Measurements from ENCODE around the gene RIBC2. TPM values are rescaled to one million over a fixed set of nuclear protein-coding genes. Genes with fewer than 3 reads are reported as not detected.
A peak's percentile ranks its signal among the peaks of the same experiment; 100 is the strongest.

RIBC2 gene
- total and polyA plus RNA-seq, 11 donors = 0.07 to 1.0 TPM; not detected in 9

- TF ChIP-seq CTCF (IDR thresholded peaks at IDR 0.05) = no peak
- no peak for TF ChIP-seq POLR2A (IDR thresholded peaks at IDR 0.05)
- ATAC-seq (peak in 2 of 4 donors; percentile 8 to 26), DNase-seq (no peak)
- H3K27ac ChIP-seq = no peak overlapping the region
- no peaks in the 10 kb centered on the region for H3K9me3 ChIP-seq
- H3K27me3 ChIP-seq = no peaks in the 10 kb centered on the region
- no peak overlapping the region for H3K4me3 ChIP-seq
- 79 to 87% (median 84%) methylated on average over 7 of the region's 7 CpGs for WGBS, 4 donors
- no peaks in the 10 kb centered on the region for H3K36me3 ChIP-seq
- intact Hi-C loops (cut with DNase I) = no loop called here
- peaks cover 0 to 32% (median 2%) of the 10 kb centered on the region in 12 donors for H3K4me1 ChIP-seq
Observed at GRCh38 chr22:45477366-45478107, 64.0 kb downstream of the RIBC2 start.

DNA sequence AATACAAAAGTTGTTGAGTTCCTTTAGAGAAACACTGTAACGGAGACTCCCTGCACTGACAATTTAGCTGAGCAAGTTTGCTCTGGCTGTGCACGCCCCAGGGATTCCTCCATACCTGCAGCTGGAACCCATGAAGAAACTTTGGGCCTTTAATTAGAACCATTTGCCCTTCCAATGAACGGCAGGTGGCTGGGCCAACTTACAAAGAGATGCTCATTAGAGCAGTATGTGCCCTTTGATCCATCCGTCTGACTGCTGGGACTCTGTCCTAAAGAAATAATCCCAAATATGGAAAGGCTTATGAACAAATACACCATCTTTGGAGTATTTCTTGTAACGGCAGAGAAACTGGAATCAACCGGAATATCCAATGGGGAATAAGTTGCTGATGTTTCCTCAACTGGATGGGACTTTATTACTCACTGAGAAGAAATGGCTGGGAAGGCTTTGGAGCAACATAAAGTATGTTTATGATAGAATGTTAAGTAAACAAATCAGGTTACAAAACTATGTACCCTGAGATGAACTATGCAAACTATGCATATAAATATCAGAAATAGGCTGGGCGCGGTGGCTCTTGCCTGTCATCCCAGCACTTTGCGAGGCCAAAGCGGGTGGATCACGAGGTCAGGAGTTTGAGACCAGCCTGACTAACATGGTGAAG lies 64.7 kb downstream of the RIBC2 start:
- DNase-seq (peak in 1 of 5 donors; percentile 45), ATAC-seq (peak in 3 of 4 donors; percentile 57 to 72 (median 72))
- 74 to 84% (median 78%) methylated on average over 11 of the region's 11 CpGs for WGBS, 4 donors
- Histone ChIP-seq H3K4me3 (no peak overlapping the region), H3K27me3 (no peaks in the 10 kb centered on the region), H3K4me1 (peaks cover 0 to 30% (median 2%) of the 10 kb centered on the region in 12 donors), H3K36me3 (no peaks in the 10 kb centered on the region), H3K27ac (peak overlapping the region in 8 of 12 donors; percentile 2 to 48 (median 38)), H3K9me3 (no peaks in the 10 kb centered on the region)
- no peak for TF ChIP-seq POLR2A (IDR thresholded peaks at IDR 0.05)
- no peak for TF ChIP-seq CTCF (IDR thresholded peaks at IDR 0.05)
- intact Hi-C loops (cut with DNase I) = no loop called here

DNA sequence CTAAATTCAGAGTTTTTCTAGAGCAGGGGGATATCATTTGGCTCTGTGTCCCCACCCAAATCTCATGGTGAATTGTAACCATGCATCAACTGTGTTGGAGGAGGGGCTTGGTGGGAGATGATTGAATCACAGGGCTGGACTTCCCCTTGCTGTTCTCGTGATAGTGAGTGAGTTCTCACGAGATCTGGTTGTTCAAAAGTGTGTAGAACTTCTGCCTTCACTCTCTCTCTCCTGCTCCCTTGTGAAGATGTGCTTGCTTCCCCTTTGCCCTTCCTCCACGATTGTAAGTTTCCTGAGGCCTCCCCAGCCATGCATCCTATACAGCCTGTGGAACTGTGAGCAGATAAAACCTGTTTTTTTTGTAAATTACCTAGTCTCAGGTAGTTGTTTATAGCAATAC lies 67.2 kb downstream of the RIBC2 start:
- TF ChIP-seq POLR2A (IDR thresholded peaks at IDR 0.05) = no peak
- no peak for TF ChIP-seq CTCF (IDR thresholded peaks at IDR 0.05)
- 72 to 82% (median 74%) methylated on average over 3 of the region's 3 CpGs for WGBS, 4 donors
- Histone ChIP-seq H3K4me3 (no peak overlapping the region), H3K9me3 (no peaks in the 10 kb centered on the region), H3K27me3 (no peaks in the 10 kb centered on the region), H3K36me3 (no peaks in the 10 kb centered on the region), H3K27ac (no peak overlapping the region), H3K4me1 (peaks cover 0 to 19% (median 0%) of the 10 kb centered on the region in 12 donors)
- no peak for ATAC-seq
- no peak for DNase-seq
- intact Hi-C loops (cut with DNase I) = loop anchor here in 1 of 10 donors (1.0 kb wide), 1 partner anchor 20 kb away; no protein-coding TSS in a partner anchor

DNA sequence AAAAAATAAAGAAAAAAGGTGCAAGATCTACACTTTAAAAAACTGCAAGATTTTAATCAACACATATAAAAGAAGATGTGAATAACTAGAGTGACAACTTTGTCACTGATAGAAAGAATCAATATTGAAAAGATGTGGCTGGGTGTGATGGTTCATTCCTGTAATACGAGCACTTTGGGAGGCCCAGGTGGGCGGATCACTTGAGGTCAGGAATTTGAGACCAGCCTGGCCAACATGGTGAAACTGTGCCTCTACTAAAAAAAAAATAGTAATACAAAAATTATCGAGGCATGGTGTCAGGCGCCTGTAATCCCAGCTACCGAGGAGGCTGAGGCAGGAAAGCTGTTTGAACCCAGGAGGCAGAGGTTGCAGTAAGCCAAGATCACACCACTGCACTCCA lies 68.2 kb downstream of the RIBC2 start:
- Histone ChIP-seq H3K9me3 (no peaks in the 10 kb centered on the region), H3K27me3 (no peaks in the 10 kb centered on the region), H3K4me3 (no peak overlapping the region), H3K27ac (no peak overlapping the region), H3K36me3 (no peaks in the 10 kb centered on the region), H3K4me1 (peaks cover 0 to 15% (median 0%) of the 10 kb centered on the region in 12 donors)
- intact Hi-C loops (cut with DNase I) = loop anchor here in 1 of 10 donors (1.0 kb wide), 1 partner anchor 21 kb away; no protein-coding TSS in a partner anchor
- no peak for ATAC-seq
- no peak for DNase-seq
- WGBS, 4 donors = 76 to 84% (median 81%) methylated on average over 5 of the region's 5 CpGs
- TF ChIP-seq CTCF (IDR thresholded peaks at IDR 0.05) (no peak), POLR2A (IDR thresholded peaks at IDR 0.05) (no peak)
